Memory B cell (primary cell): ENCODE measurements around the gene TMCC1.
A peak's percentile ranks its signal among the peaks of the same experiment; 100 is the strongest.
"Not testable (repeated sequence)": the region's sequence is repeated elsewhere in the genome, so short reads cannot be mapped to it uniquely, and the experiment has no call there.

Experiments used
- ATAC-seq: fragments of 150-1000 bp; cut with Tn5 transposase; 2 replicates; pipeline ENCODE4 v1.10.0; 2021; ENCODE audit warnings: low read depth, mild to moderate bottlenecking, moderate library complexity
- DNase-seq, 2 donors: peaks; one replicate each; pipeline ENCODE4 v3.0.0; 2022; ENCODE audit warnings: low spot score in 2 of 2
- H3K27ac Mint-ChIP-seq: one replicate; pipeline ENCODE4 v1.8.0; 2022; ENCODE audit warnings: mild to moderate bottlenecking, moderate library complexity, mixed read lengths
- H3K27me3 Mint-ChIP-seq: one replicate; pipeline ENCODE4 v1.8.0; 2022; ENCODE audit warnings: mixed read lengths
- H3K36me3 Mint-ChIP-seq: one replicate; pipeline ENCODE4 v1.8.0; 2022; ENCODE audit warnings: mild to moderate bottlenecking, mixed read lengths
- H3K4me1 Mint-ChIP-seq: one replicate; pipeline ENCODE4 v1.8.0; 2022; ENCODE audit warnings: mixed read lengths
- H3K4me3 Mint-ChIP-seq: one replicate; pipeline ENCODE4 v1.8.0; 2022; ENCODE audit warnings: mild to moderate bottlenecking, moderate library complexity, mixed read lengths
- H3K9me3 Mint-ChIP-seq: one replicate; pipeline ENCODE4 v1.8.0; 2022; ENCODE audit warnings: mixed read lengths

TMCC1 gene

GRCh38 chr3:129917423-129918007, 24.0 kb upstream of the TMCC1 start:
- no peak overlapping the region for H3K4me3 Mint-ChIP-seq
- no peak for ATAC-seq
- H3K9me3 Mint-ChIP-seq = peaks cover 24% of the 10 kb centered on the region
- peaks cover 4% of the 10 kb centered on the region for H3K27me3 Mint-ChIP-seq
- DNase-seq = no peak
- peaks cover 3% of the 10 kb centered on the region for H3K4me1 Mint-ChIP-seq
- H3K36me3 Mint-ChIP-seq = peaks cover 8% of the 10 kb centered on the region
- no peak overlapping the region for H3K27ac Mint-ChIP-seq

- no peak overlapping the region for H3K27ac Mint-ChIP-seq
- ATAC-seq (no peak), DNase-seq (no peak)
- peaks cover 5% of the 10 kb centered on the region for H3K4me1 Mint-ChIP-seq
- peaks cover 2% of the 10 kb centered on the region for H3K27me3 Mint-ChIP-seq
- peaks cover 12% of the 10 kb centered on the region for H3K9me3 Mint-ChIP-seq
- H3K4me3 Mint-ChIP-seq = no peak overlapping the region
- H3K36me3 Mint-ChIP-seq = peaks cover 2% of the 10 kb centered on the region
Measured at GRCh38 chr3:129913618-129914017, 20.1 kb upstream of the TMCC1 start.

GRCh38 chr3:129911261-129911861, 17.9 kb upstream of the TMCC1 start:
- Mint-ChIP-seq H3K9me3 (peaks cover 9% of the 10 kb centered on the region), H3K36me3 (peaks cover 9% of the 10 kb centered on the region), H3K4me1 (peaks cover 2% of the 10 kb centered on the region), H3K27me3 (peaks cover 2% of the 10 kb centered on the region), H3K4me3 (no peak overlapping the region), H3K27ac (no peak overlapping the region)
- ATAC-seq (no peak), DNase-seq (no peak)

GRCh38 chr3:129909235-129909634, 15.7 kb upstream of the TMCC1 start:
- not testable (repeated sequence) for H3K27me3 Mint-ChIP-seq, H3K27ac Mint-ChIP-seq, H3K4me1 Mint-ChIP-seq, H3K4me3 Mint-ChIP-seq, DNase-seq, ATAC-seq
- Mint-ChIP-seq H3K9me3 (peaks cover 12% of the 10 kb centered on the region), H3K36me3 (peaks cover 23% of the 10 kb centered on the region)

DNA sequence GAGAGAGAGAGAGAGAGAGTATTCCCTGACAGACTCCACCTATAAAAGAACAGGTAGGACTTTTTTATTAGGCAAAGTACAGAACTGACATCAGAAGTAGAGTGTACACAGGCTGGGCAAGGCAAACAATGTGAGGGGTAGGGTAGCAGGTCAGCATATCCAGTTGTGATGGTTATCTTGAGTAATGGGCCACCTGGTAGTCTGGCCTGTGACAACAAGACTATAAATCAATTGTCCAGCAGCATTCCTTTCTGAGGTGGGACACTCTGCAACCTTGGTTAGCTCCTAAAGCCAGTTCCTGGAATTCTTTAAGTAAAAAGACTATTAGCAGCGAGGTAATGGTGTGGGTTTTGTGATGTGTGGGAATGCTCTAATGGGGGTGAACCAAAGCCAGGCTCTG, 14.9 kb upstream of the TMCC1 start:
- peaks cover 2% of the 10 kb centered on the region for H3K27me3 Mint-ChIP-seq
- H3K9me3 Mint-ChIP-seq = peaks cover 12% of the 10 kb centered on the region
- ATAC-seq (no peak), DNase-seq (no peak)
- no peak overlapping the region for H3K27ac Mint-ChIP-seq
- peaks cover 23% of the 10 kb centered on the region for H3K36me3 Mint-ChIP-seq
- H3K4me3 Mint-ChIP-seq = no peak overlapping the region
- peaks cover 2% of the 10 kb centered on the region for H3K4me1 Mint-ChIP-seq

DNA sequence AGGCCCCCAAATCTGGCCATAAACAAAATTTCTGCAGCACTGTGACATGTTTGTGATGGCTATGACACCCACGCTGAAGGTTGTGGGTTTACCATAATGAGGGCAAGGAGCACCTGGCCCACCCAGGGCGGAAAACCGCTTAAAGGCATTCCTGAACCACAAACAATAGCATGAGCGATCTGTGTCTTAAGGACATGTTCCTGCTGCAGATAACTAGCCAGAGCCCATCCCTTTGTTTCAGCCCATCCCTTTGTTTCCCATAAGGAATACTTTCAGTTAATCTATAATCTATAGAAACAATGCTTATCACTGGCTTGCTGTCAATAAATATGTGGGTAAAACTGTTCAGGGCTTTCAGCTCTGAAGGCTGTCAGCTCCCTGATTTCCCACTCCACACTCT, 7.8 kb upstream of the TMCC1 start:
- H3K4me1 Mint-ChIP-seq, DNase-seq, ATAC-seq, H3K27ac Mint-ChIP-seq, H3K27me3 Mint-ChIP-seq, H3K4me3 Mint-ChIP-seq: not testable (repeated sequence)
- Mint-ChIP-seq H3K36me3 (peaks cover 19% of the 10 kb centered on the region), H3K9me3 (peaks cover 16% of the 10 kb centered on the region)

GRCh38 chr3:129897026-129897425, 3.5 kb upstream of the TMCC1 start:
- peaks cover 7% of the 10 kb centered on the region for H3K36me3 Mint-ChIP-seq
- no peak overlapping the region for H3K4me3 Mint-ChIP-seq
- H3K27ac Mint-ChIP-seq = no peak overlapping the region
- peaks cover 3% of the 10 kb centered on the region for H3K9me3 Mint-ChIP-seq
- DNase-seq (no peak), ATAC-seq (no peak)
- no peaks in the 10 kb centered on the region for H3K27me3 Mint-ChIP-seq
- peaks cover 12% of the 10 kb centered on the region for H3K4me1 Mint-ChIP-seq

GRCh38 chr3:129892857-129893580, 492 bp downstream of the TMCC1 start:
- ATAC-seq (peak; percentile 73), DNase-seq (peak; percentile 18 to 81)
- Mint-ChIP-seq H3K27ac (peak overlapping the region; percentile 89), H3K27me3 (no peaks in the 10 kb centered on the region), H3K9me3 (no peaks in the 10 kb centered on the region), H3K36me3 (peaks cover 3% of the 10 kb centered on the region), H3K4me1 (peaks cover 31% of the 10 kb centered on the region), H3K4me3 (peak overlapping the region; percentile 90)

DNA sequence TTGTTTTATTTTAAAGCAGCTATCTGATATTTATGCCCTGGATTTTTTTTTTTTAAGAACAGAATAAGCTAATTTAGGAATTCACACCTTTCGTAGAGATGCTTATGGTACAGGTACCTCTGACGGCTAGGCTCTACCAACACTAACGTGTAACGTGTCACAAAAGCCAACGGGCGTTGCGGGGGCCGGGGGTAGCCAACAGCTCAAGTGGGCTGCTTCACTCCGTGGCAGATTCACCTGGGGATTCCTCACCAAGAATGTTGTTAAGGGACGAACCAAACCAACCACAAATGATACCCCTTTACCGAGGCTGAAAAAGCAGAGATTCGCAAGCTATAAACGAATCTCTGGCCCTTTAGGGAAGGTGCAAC, 1.0 kb downstream of the TMCC1 start:
- DNase-seq (no peak), ATAC-seq (no peak)
- H3K4me1 Mint-ChIP-seq = peaks cover 34% of the 10 kb centered on the region
- H3K36me3 Mint-ChIP-seq = peaks cover 3% of the 10 kb centered on the region
- peak overlapping the region; percentile 89 for H3K27ac Mint-ChIP-seq
- H3K9me3 Mint-ChIP-seq = no peaks in the 10 kb centered on the region
- H3K27me3 Mint-ChIP-seq = no peaks in the 10 kb centered on the region
- H3K4me3 Mint-ChIP-seq = peak overlapping the region; percentile 87

- Mint-ChIP-seq H3K9me3 (no peaks in the 10 kb centered on the region), H3K27ac (peak overlapping the region; percentile 65), H3K4me1 (peaks cover 34% of the 10 kb centered on the region)
Measured at GRCh38 chr3:129890891-129891290, 2.6 kb downstream of the TMCC1 start.

GRCh38 chr3:129890125-129890524, 3.4 kb downstream of the TMCC1 start:
- H3K9me3 Mint-ChIP-seq = no peaks in the 10 kb centered on the region
- H3K4me3 Mint-ChIP-seq = no peak overlapping the region
- no peak for DNase-seq
- no peaks in the 10 kb centered on the region for H3K27me3 Mint-ChIP-seq
- peaks cover 5% of the 10 kb centered on the region for H3K36me3 Mint-ChIP-seq
- peak overlapping the region; percentile 65 for H3K27ac Mint-ChIP-seq
- peaks cover 34% of the 10 kb centered on the region for H3K4me1 Mint-ChIP-seq
- no peak for ATAC-seq

More at GRCh38 chr3:129890891-129891290, 2.6 kb downstream of the TMCC1 start:
- ATAC-seq (no peak), DNase-seq (no peak)
- H3K27me3 Mint-ChIP-seq = no peaks in the 10 kb centered on the region
- H3K36me3 Mint-ChIP-seq = peaks cover 5% of the 10 kb centered on the region
- no peak overlapping the region for H3K4me3 Mint-ChIP-seq

GRCh38 chr3:129888771-129889170, 4.7 kb downstream of the TMCC1 start:
- peaks cover 31% of the 10 kb centered on the region for H3K4me1 Mint-ChIP-seq
- no peak overlapping the region for H3K27ac Mint-ChIP-seq
- no peaks in the 10 kb centered on the region for H3K9me3 Mint-ChIP-seq
- no peak overlapping the region for H3K4me3 Mint-ChIP-seq
- peaks cover 5% of the 10 kb centered on the region for H3K36me3 Mint-ChIP-seq
- ATAC-seq = no peak
- DNase-seq = no peak
- H3K27me3 Mint-ChIP-seq = no peaks in the 10 kb centered on the region

GRCh38 chr3:129881261-129881660, 12.2 kb downstream of the TMCC1 start:
- Mint-ChIP-seq H3K4me3 (no peak overlapping the region), H3K27ac (no peak overlapping the region), H3K36me3 (peaks cover 28% of the 10 kb centered on the region), H3K27me3 (no peaks in the 10 kb centered on the region), H3K9me3 (no peaks in the 10 kb centered on the region), H3K4me1 (peaks cover 12% of the 10 kb centered on the region)
- no peak for ATAC-seq
- no peak for DNase-seq

- Mint-ChIP-seq H3K27me3 (no peaks in the 10 kb centered on the region), H3K9me3 (no peaks in the 10 kb centered on the region), H3K4me3 (no peak overlapping the region), H3K27ac (peak overlapping the region; percentile 1), H3K4me1 (peaks cover 12% of the 10 kb centered on the region), H3K36me3 (peaks cover 34% of the 10 kb centered on the region)
- ATAC-seq = no peak
- DNase-seq = no peak
Measured at GRCh38 chr3:129878355-129878754, 15.2 kb downstream of the TMCC1 start.
